HFF-Myc (cell line): ENCODE data around the gene FBXO44.

ENCODE experiments used
- DNase-seq: peaks from one replicate; pipeline ENCODE4 v3.0.0-alpha.2; 2011; ENCODE audit warnings: low read depth; ENCODE audit errors: extremely low read depth
- H3K4me3 ChIP-seq: replicated peaks from 2 replicates; pipeline ENCODE4 v1.5.1; 2011; ENCODE audit warnings: low read depth, mild to moderate bottlenecking, control low read depth, low read length
- CTCF ChIP-seq: IDR thresholded peaks from 2 replicates; pipeline ENCODE4 v1.5.1; 2012; ENCODE audit warnings: mild to moderate bottlenecking, low read depth, low read length, control low read depth; ENCODE audit errors: missing control alignments

Gene FBXO44

DNA sequence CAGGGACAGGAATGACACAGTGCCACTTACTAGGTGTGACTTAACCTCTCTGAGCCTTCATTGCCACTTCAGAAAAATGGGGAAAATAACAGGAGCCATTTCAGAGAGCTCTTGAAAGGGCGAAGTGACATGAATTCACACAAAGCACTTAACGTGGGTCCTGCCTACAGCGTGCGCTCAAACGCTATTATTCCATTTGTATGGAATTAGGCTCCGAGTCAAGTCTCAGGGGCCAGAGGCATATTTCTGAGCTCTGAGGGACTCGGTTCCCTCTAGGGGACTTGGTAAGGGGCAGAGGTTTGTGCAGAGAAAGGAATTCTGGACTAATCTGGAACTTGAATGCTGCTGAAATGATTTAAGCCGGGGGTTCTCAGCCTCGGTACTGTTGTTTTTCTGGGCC is 50.9 kb downstream of the FBXO44 start:
- H3K4me3 ChIP-seq = no peak overlapping the region
- TF ChIP-seq CTCF = no peak
- DNase-seq = no peak

GRCh38 chr1:11706292-11706691 is 51.6 kb downstream of the FBXO44 start:
- no peak for TF ChIP-seq CTCF
- DNase-seq = no peak
- no peak overlapping the region for H3K4me3 ChIP-seq

DNA sequence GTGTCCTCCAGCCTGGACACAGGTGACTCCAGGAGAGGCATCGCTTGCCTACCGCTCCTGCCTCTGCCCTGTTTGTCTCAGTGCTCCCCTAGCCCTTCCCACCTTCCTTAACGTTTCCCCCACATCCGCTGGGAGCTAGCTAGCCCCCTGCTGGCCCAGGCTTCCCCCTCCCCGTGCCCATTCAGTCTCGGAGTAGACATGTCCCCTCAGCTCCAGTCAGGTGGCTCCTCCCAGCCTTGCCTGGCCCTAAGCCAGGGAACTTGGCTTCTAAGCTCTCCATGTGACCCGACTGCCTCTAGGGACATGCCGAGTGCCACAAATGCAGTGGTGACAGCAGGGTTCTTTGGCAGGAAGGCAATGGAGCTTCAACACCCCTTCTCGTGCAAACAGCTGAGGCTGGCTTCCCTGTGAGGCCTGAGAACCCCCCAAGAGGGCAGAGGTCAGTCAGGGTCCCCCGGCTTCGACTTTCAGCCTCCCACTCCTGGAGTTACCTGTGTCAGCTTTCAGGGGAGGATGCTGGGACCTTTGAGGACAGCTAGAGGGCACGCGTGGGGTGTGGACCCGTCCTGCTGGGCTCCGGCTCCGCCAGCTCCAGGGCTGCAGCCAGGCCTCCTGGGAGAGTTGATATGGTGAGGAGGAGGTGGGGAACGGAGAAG is 53.1 kb downstream of the FBXO44 start:
- H3K4me3 ChIP-seq = no peak overlapping the region
- no peak for DNase-seq
- no peak for TF ChIP-seq CTCF

GRCh38 chr1:11708554-11709350 is 54.1 kb downstream of the FBXO44 start:
- no peak overlapping the region for H3K4me3 ChIP-seq
- no peak for DNase-seq
- TF ChIP-seq CTCF = no peak

- no peak for DNase-seq
- no peak overlapping the region for H3K4me3 ChIP-seq
- no peak for TF ChIP-seq CTCF
These were observed 56.8 kb downstream of the FBXO44 start for GRCh38 chr1:11711490-11711889.

- H3K4me3 ChIP-seq = no peak overlapping the region
- TF ChIP-seq CTCF = no peak
- no peak for DNase-seq
These were observed 57.6 kb downstream of the FBXO44 start for GRCh38 chr1:11712285-11712684.
